HG03175 (cell line): ENCODE results near the gene PALM3.

Source experiments
- ATAC-seq: cut with Tn5 transposase; IDR thresholded peaks from one replicate; pipeline ENCODE4 v1.9.1; 2021; ENCODE audit warnings: mild to moderate bottlenecking, moderate library complexity; ENCODE audit not compliant: unreplicated experiment

PALM3 gene

GRCh38 chr19:14004619-14005348 lies 57.1 kb downstream of the PALM3 start:
- ATAC-seq = no peak
